ENCODE results near the gene RASGRP4.

- TF ChIP-seq POLR2A (IDR thresholded peaks at IDR 0.05) (no peak), CTCF (IDR thresholded peaks at IDR 0.05) (no peak)
Measured at GRCh38 chr19:38457202-38457601, 31.2 kb upstream of the RASGRP4 start.
